ENCODE results near the gene PRKCE.

Gene PRKCE

DNA sequence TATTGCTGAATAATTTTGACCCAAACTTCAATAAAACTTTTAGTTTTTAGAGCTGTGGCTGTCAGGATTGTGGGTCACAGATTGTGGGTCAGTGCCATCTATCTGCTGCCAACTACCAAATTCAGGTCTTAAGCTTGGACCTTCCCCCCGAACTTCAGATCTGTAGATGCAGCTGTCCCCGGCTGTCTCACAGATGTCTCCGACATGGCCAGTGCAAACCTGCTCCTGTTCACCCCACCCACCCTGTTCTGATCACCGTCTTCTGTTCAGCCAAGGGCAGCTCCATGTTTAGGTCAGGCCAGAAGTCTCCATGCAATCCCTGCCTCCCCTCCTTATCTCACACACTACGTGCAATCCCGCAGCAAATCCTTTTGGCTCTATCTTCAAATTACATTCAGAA is 175.0 kb downstream of the PRKCE start:
- Histone ChIP-seq H3K27me3 (ENCODE audit: control insufficient read depth in 1 of 2, insufficient read depth in 2 of 2, low read length in 2 of 2) (no peaks in the 10 kb centered on the region), H3K9me3 (ENCODE audit: low read length) (no peaks in the 10 kb centered on the region), H3K36me3 (ENCODE audit: insufficient read depth, low read length) (no peaks in the 10 kb centered on the region), H3K4me3 (ENCODE audit: low read depth in 1 of 2, low read length in 2 of 2) (no peak overlapping the region), H3K4me1 (ENCODE audit: insufficient read depth, low read length) (peaks cover 54% of the 10 kb centered on the region), H3K27ac (ENCODE audit: low read depth, low read length) (peak overlapping the region; percentile 7), H3K9ac (ENCODE audit: low read length) (no peak overlapping the region)

GRCh38 chr2:45826884-45827635 is 175.6 kb downstream of the PRKCE start:
- H3K9ac ChIP-seq (ENCODE audit: low read length) = no peak overlapping the region
- H3K27ac ChIP-seq (ENCODE audit: low read depth, low read length) = no peak overlapping the region
- H3K4me1 ChIP-seq (ENCODE audit: insufficient read depth, low read length) = peaks cover 48% of the 10 kb centered on the region
- H3K36me3 ChIP-seq (ENCODE audit: insufficient read depth, low read length) = no peaks in the 10 kb centered on the region
- no peak overlapping the region for H3K4me3 ChIP-seq (ENCODE audit: low read depth in 1 of 2, low read length in 2 of 2)
- H3K27me3 ChIP-seq (ENCODE audit: control insufficient read depth in 1 of 2, insufficient read depth in 2 of 2, low read length in 2 of 2) = no peaks in the 10 kb centered on the region
- no peaks in the 10 kb centered on the region for H3K9me3 ChIP-seq (ENCODE audit: low read length)

DNA sequence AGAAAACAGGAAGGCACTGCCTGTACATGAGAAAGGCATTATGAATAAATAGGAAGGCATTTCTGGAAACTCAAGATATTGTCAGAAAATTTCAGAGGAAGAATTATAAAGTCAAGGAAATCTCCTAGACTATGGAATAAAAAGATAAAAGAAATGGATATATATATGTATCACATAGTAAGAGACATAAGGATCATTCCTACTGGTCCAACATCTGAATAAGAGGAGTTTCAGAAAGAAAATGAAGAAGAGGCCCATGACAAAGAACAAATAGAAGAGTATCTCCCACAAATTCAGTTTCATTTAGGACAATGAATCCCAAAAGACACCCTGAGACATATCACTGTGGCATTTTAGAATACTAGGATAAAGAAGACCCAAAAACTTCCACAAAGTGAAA is 178.8 kb downstream of the PRKCE start:
- H3K27ac ChIP-seq (ENCODE audit: low read depth, low read length) = no peak overlapping the region
- H3K9ac ChIP-seq (ENCODE audit: low read length) = no peak overlapping the region
- peaks cover 32% of the 10 kb centered on the region for H3K4me1 ChIP-seq (ENCODE audit: insufficient read depth, low read length)
- no peaks in the 10 kb centered on the region for H3K27me3 ChIP-seq (ENCODE audit: control insufficient read depth in 1 of 2, insufficient read depth in 2 of 2, low read length in 2 of 2)
- H3K9me3 ChIP-seq (ENCODE audit: low read length) = no peaks in the 10 kb centered on the region
- no peaks in the 10 kb centered on the region for H3K36me3 ChIP-seq (ENCODE audit: insufficient read depth, low read length)
- H3K4me3 ChIP-seq (ENCODE audit: low read depth in 1 of 2, low read length in 2 of 2) = no peak overlapping the region

DNA sequence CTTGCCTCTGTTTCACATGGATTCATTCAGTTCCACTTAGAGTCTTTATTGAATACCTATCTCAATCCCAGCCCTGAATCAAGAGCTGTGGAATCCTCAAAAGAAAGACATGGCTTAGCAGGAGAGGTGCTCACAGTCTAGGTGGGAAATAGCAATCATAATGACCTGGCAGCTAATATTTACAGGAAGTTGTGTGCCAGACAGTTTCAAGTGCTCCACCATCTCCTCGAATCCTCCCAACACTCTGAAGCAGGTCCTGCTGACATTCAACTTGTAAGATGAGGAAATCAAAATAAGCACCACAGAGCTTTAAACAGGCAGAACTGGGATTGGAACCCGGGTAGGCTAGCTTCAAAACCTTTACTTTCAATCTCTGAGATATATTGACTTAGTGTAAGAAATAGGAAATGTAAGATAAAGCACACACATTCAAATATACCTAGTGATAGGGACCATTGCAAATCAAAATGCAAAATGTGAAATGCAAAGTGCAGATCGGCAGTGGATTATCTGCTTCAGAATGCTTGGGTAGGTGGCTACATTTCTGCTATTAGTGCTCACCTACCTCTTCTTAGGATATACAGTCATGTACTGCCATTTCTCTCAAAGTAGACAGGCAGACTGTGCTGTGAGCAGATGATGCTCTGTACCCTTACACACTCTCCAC is 182.0 kb downstream of the PRKCE start:
- no peaks in the 10 kb centered on the region for H3K9me3 ChIP-seq (ENCODE audit: low read length)
- no peak overlapping the region for H3K4me3 ChIP-seq (ENCODE audit: low read depth in 1 of 2, low read length in 2 of 2)
- H3K4me1 ChIP-seq (ENCODE audit: insufficient read depth, low read length) = peaks cover 16% of the 10 kb centered on the region
- H3K27ac ChIP-seq (ENCODE audit: low read depth, low read length) = no peak overlapping the region
- no peaks in the 10 kb centered on the region for H3K36me3 ChIP-seq (ENCODE audit: insufficient read depth, low read length)
- H3K27me3 ChIP-seq (ENCODE audit: control insufficient read depth in 1 of 2, insufficient read depth in 2 of 2, low read length in 2 of 2) = no peaks in the 10 kb centered on the region
- no peak overlapping the region for H3K9ac ChIP-seq (ENCODE audit: low read length)

- H3K9me3 ChIP-seq (ENCODE audit: low read length) = no peaks in the 10 kb centered on the region
- peaks cover 18% of the 10 kb centered on the region for H3K4me1 ChIP-seq (ENCODE audit: insufficient read depth, low read length)
- H3K27me3 ChIP-seq (ENCODE audit: control insufficient read depth in 1 of 2, insufficient read depth in 2 of 2, low read length in 2 of 2) = no peaks in the 10 kb centered on the region
- no peak overlapping the region for H3K27ac ChIP-seq (ENCODE audit: low read depth, low read length)
- H3K36me3 ChIP-seq (ENCODE audit: insufficient read depth, low read length) = no peaks in the 10 kb centered on the region
- H3K4me3 ChIP-seq (ENCODE audit: low read depth in 1 of 2, low read length in 2 of 2) = no peak overlapping the region
- no peak overlapping the region for H3K9ac ChIP-seq (ENCODE audit: low read length)
Observed at GRCh38 chr2:45833968-45834344, 182.5 kb downstream of the PRKCE start.

DNA sequence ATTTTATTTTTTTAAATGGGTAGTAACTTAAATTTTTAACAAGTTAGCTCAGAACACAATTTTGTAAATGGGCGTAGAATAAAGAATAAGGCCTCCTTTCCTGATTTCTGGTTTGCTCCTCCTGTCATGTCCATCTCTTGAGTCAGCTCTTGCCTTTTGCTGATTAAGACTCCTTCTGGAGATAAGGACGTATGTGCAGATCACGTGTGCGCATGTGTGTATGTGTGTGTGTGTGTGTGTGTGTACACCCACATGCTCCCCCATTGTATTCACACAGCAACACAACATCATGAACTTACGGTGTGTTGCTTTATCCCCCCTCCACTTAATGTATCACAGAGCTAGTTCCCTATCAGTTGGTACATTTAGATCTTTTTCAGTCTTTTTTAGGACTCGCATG is 182.9 kb downstream of the PRKCE start:
- no peak overlapping the region for H3K27ac ChIP-seq (ENCODE audit: low read depth, low read length)
- no peaks in the 10 kb centered on the region for H3K36me3 ChIP-seq (ENCODE audit: insufficient read depth, low read length)
- H3K4me1 ChIP-seq (ENCODE audit: insufficient read depth, low read length) = peaks cover 22% of the 10 kb centered on the region
- H3K9me3 ChIP-seq (ENCODE audit: low read length) = no peaks in the 10 kb centered on the region
- H3K4me3 ChIP-seq (ENCODE audit: low read depth in 1 of 2, low read length in 2 of 2) = no peak overlapping the region
- H3K9ac ChIP-seq (ENCODE audit: low read length) = no peak overlapping the region
- H3K27me3 ChIP-seq (ENCODE audit: control insufficient read depth in 1 of 2, insufficient read depth in 2 of 2, low read length in 2 of 2) = no peaks in the 10 kb centered on the region

DNA sequence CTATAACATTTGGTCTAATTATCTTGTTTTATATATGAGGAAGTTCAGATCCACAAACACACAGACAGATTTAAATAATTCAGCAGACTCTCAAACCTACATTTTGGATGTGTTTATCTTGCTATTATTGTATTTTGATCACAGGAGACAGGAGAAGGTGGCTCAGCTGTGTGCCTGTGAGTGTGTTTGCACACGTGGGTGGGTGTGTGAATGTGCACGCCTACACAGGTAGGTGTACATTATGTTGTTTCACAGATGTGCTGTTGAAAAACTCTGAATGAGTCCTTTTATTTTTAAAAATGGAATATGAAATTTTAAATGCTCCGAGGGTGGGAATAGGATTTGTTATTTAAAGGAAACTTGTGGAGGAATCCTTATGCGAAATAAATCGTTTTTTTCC is 183.4 kb downstream of the PRKCE start:
- no peak overlapping the region for H3K4me3 ChIP-seq (ENCODE audit: low read depth in 1 of 2, low read length in 2 of 2)
- no peaks in the 10 kb centered on the region for H3K27me3 ChIP-seq (ENCODE audit: control insufficient read depth in 1 of 2, insufficient read depth in 2 of 2, low read length in 2 of 2)
- H3K36me3 ChIP-seq (ENCODE audit: insufficient read depth, low read length) = no peaks in the 10 kb centered on the region
- H3K9ac ChIP-seq (ENCODE audit: low read length) = no peak overlapping the region
- peaks cover 27% of the 10 kb centered on the region for H3K4me1 ChIP-seq (ENCODE audit: insufficient read depth, low read length)
- no peak overlapping the region for H3K27ac ChIP-seq (ENCODE audit: low read depth, low read length)
- no peaks in the 10 kb centered on the region for H3K9me3 ChIP-seq (ENCODE audit: low read length)

- no peaks in the 10 kb centered on the region for H3K9me3 ChIP-seq (ENCODE audit: low read length)
- no peak overlapping the region for H3K4me3 ChIP-seq (ENCODE audit: low read depth in 1 of 2, low read length in 2 of 2)
- H3K36me3 ChIP-seq (ENCODE audit: insufficient read depth, low read length) = no peaks in the 10 kb centered on the region
- no peaks in the 10 kb centered on the region for H3K27me3 ChIP-seq (ENCODE audit: control insufficient read depth in 1 of 2, insufficient read depth in 2 of 2, low read length in 2 of 2)
- H3K27ac ChIP-seq (ENCODE audit: low read depth, low read length) = no peak overlapping the region
- H3K4me1 ChIP-seq (ENCODE audit: insufficient read depth, low read length) = peaks cover 38% of the 10 kb centered on the region
- H3K9ac ChIP-seq (ENCODE audit: low read length) = no peak overlapping the region
Observed at GRCh38 chr2:45836316-45836715, 184.8 kb downstream of the PRKCE start.

- H3K36me3 ChIP-seq (ENCODE audit: insufficient read depth, low read length) = no peaks in the 10 kb centered on the region
- H3K9me3 ChIP-seq (ENCODE audit: low read length) = no peaks in the 10 kb centered on the region
- H3K27me3 ChIP-seq (ENCODE audit: control insufficient read depth in 1 of 2, insufficient read depth in 2 of 2, low read length in 2 of 2) = no peaks in the 10 kb centered on the region
- H3K4me1 ChIP-seq (ENCODE audit: insufficient read depth, low read length) = peaks cover 38% of the 10 kb centered on the region
- H3K27ac ChIP-seq (ENCODE audit: low read depth, low read length) = no peak overlapping the region
- H3K9ac ChIP-seq (ENCODE audit: low read length) = no peak overlapping the region
- H3K4me3 ChIP-seq (ENCODE audit: low read depth in 1 of 2, low read length in 2 of 2) = no peak overlapping the region
Observed at GRCh38 chr2:45836740-45837139, 185.3 kb downstream of the PRKCE start.

DNA sequence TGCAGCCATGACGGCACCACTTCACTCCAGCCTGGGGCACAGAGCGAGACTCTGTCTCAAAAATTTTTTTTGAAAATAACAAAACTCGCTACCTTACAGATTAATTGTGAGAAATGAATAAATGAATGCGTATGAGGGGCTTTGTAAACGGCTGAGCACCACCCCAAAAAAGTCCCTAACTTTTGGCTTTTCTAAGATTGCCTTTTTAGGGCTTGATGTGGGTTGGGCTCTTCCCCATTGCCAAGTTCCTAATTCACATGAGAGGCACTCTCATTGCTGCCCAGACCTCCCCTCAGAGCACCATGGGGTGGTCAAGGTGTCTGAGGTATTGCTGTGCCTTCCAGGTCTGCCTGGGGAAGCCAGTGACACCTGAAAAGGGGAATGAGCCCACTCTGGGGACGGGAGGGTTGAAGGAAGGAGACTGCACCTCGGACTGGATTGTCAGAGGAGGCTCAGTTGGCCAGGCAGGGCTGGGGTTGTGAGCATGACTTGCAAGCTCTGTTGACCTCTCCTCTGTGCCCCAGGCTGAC is 186.4 kb downstream of the PRKCE start:
- no peak overlapping the region for H3K27ac ChIP-seq (ENCODE audit: low read depth, low read length)
- no peaks in the 10 kb centered on the region for H3K9me3 ChIP-seq (ENCODE audit: low read length)
- peaks cover 38% of the 10 kb centered on the region for H3K4me1 ChIP-seq (ENCODE audit: insufficient read depth, low read length)
- H3K4me3 ChIP-seq (ENCODE audit: low read depth in 1 of 2, low read length in 2 of 2) = no peak overlapping the region
- no peaks in the 10 kb centered on the region for H3K27me3 ChIP-seq (ENCODE audit: control insufficient read depth in 1 of 2, insufficient read depth in 2 of 2, low read length in 2 of 2)
- H3K36me3 ChIP-seq (ENCODE audit: insufficient read depth, low read length) = no peaks in the 10 kb centered on the region
- no peak overlapping the region for H3K9ac ChIP-seq (ENCODE audit: low read length)

- Histone ChIP-seq H3K9me3 (ENCODE audit: low read length) (no peaks in the 10 kb centered on the region), H3K36me3 (ENCODE audit: insufficient read depth, low read length) (no peaks in the 10 kb centered on the region), H3K9ac (ENCODE audit: low read length) (no peak overlapping the region), H3K27ac (ENCODE audit: low read depth, low read length) (peak overlapping the region; percentile 43), H3K27me3 (ENCODE audit: control insufficient read depth in 1 of 2, insufficient read depth in 2 of 2, low read length in 2 of 2) (no peaks in the 10 kb centered on the region), H3K4me3 (ENCODE audit: low read depth in 1 of 2, low read length in 2 of 2) (no peak overlapping the region), H3K4me1 (ENCODE audit: insufficient read depth, low read length) (peaks cover 23% of the 10 kb centered on the region)
Observed at GRCh38 chr2:45839508-45840251, 188.2 kb downstream of the PRKCE start.

Measured in muscle layer of colon (tissue), 2 donors.